Skeletal muscle satellite cell (primary cell): ENCODE data around the gene MTMR3.
A peak's percentile ranks its signal among the peaks of the same experiment; 100 is the strongest.

Source experiments
- H3K27me3 ChIP-seq: 2 replicates; pipeline ENCODE4 v1.7.0; 2013; ENCODE audit warnings: low read length; ENCODE audit not compliant: control insufficient read depth, insufficient read depth
- H3K36me3 ChIP-seq: 2 replicates; pipeline ENCODE4 v1.7.0; 2013; ENCODE audit warnings: mild to moderate bottlenecking, control low read depth, low read length; ENCODE audit not compliant: insufficient read depth
- H3K4me1 ChIP-seq: 2 replicates; pipeline ENCODE4 v1.7.0; 2013; ENCODE audit warnings: low read length; ENCODE audit not compliant: control insufficient read depth, insufficient read depth
- H3K4me2 ChIP-seq: 2 replicates; pipeline ENCODE4 v1.7.0; 2013; ENCODE audit warnings: mild to moderate bottlenecking, low read length
- H3K4me3 ChIP-seq: 2 replicates; pipeline ENCODE4 v1.7.0; 2013; ENCODE audit warnings: low read length
- H3K9ac ChIP-seq: 2 replicates; pipeline ENCODE4 v1.7.0; 2013; ENCODE audit warnings: mild to moderate bottlenecking, low read depth, low read length, moderate library complexity
- H3K9me3 ChIP-seq: replicated peaks from 2 replicates; pipeline ENCODE4 v1.7.0; 2013; ENCODE audit warnings: mild to moderate bottlenecking, control low read depth, low read length

MTMR3 gene

DNA sequence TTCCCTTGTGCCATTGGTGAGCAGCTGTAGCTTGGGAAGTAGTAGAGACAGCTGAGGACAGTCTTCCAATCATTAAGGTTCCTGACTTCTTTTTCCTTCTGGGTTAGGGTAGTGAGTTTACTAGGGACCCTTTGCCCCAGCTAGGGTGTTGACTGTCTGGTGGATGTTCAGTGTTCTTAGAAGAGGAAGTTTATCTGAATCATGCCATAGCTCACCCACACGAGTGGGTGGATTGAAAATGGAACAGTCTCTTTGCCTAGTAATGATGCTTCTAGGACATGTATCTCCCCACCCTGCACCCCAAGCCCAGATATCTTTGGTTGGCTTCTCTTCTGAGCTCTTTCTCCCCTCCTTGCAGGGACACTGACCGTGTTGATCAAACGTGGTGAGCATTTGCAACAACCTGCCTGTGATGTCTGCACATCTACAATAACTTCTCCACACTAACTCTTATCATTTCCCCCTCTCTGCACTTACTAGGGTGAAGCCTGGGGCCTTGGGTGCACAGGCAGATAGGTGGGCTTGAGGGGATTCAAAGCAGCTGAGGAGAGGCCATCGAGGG is 140.2 kb downstream of the MTMR3 start:
- Histone ChIP-seq H3K27me3 (no peaks in the 10 kb centered on the region), H3K9me3 (no peaks in the 10 kb centered on the region), H3K9ac (no peak overlapping the region), H3K4me2 (peak overlapping the region; percentile 14), H3K4me1 (peaks cover 12% of the 10 kb centered on the region), H3K4me3 (no peak overlapping the region), H3K36me3 (peaks cover 58% of the 10 kb centered on the region)

DNA sequence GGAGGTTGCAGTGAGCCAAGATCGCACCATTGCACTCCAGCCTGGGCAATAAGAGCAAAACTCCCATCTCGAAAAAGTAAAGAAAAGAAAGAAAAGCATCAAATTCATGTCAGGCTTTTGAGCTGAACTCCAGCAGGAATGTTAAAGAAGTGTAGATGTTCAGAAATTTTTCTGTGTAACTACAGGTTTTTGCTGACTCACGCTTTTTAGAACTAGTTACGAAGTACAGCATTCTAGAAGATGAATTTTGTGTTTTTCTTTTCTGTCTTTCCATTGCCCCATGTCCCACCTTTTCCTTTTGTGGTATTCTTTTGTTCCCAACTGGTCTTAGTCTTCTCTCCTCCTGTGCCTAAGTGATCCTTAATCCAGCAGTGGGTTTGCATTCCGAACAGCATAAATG is 141.3 kb downstream of the MTMR3 start:
- Histone ChIP-seq H3K4me3 (no peak overlapping the region), H3K9me3 (no peaks in the 10 kb centered on the region), H3K36me3 (peaks cover 62% of the 10 kb centered on the region), H3K4me1 (peaks cover 12% of the 10 kb centered on the region), H3K27me3 (no peaks in the 10 kb centered on the region), H3K9ac (no peak overlapping the region), H3K4me2 (no peak overlapping the region)

DNA sequence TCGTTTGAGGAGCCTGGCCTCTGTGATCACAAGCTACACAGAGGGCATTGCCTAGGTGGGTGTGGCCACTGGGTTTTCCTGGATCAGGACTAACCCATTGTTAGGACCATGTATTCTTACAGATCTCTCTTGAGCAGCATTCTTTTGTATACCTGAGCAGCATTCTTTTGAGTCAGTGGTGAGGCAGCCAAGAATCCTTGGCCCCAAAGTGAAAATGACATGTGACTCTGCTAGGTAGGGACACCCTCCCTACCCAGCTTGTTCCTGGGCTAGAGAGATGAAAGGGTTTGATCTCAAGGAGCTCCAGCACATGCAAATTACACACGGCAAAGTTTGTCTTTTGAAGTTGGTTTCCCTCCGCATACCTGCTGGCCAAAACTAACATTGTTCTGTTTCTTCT is 142.2 kb downstream of the MTMR3 start:
- Histone ChIP-seq H3K9ac (no peak overlapping the region), H3K9me3 (no peaks in the 10 kb centered on the region), H3K4me3 (no peak overlapping the region), H3K27me3 (no peaks in the 10 kb centered on the region), H3K4me2 (no peak overlapping the region), H3K36me3 (peaks cover 54% of the 10 kb centered on the region), H3K4me1 (peaks cover 12% of the 10 kb centered on the region)

DNA sequence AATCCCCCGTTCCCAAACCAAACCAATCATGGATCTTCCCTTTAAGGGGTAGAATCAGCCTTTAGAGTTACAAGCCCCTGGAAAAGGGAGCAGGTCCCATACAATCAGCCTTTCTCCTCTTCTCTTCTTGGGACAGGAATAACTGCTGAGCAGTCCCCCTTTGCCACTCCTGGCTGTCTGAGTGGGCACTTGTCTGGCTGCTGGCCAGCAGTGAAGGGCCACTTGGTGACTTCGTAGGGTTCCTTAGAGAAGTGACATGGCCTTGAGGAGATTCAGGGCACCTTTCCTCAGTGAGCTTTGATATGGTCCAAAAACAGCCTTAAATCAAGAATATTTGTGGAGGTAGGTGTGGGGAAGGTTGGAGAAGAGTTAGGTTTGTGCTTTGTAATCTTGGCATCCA is 143.8 kb downstream of the MTMR3 start:
- Histone ChIP-seq H3K9ac (no peak overlapping the region), H3K36me3 (peaks cover 42% of the 10 kb centered on the region), H3K9me3 (no peaks in the 10 kb centered on the region), H3K4me3 (no peak overlapping the region), H3K4me1 (peaks cover 16% of the 10 kb centered on the region), H3K4me2 (no peak overlapping the region), H3K27me3 (no peaks in the 10 kb centered on the region)

DNA sequence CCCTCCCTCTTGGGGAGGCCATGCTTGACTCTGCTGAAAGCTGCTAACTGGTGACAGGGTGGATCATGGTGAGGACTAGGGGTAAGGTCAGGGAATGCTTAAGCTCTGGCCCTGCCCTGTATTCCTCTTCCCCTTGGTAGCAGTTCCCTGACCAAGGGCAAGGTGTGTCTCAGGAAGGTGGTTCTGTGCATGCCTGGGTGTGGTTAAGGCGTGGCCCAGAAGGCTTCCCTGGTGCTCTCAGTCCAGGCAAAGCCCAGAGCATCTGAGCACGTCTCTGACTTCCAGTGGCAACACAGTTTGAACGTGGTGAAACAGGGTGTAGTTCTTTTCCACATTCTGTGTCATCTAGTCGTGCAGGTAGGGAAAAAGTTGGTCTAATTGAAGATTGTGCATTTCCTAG is 144.2 kb downstream of the MTMR3 start:
- no peaks in the 10 kb centered on the region for H3K27me3 ChIP-seq
- H3K4me1 ChIP-seq, result peaks cover 16% of the 10 kb centered on the region
- no peak overlapping the region for H3K4me3 ChIP-seq
- peaks cover 38% of the 10 kb centered on the region for H3K36me3 ChIP-seq
- no peak overlapping the region for H3K4me2 ChIP-seq
- no peaks in the 10 kb centered on the region for H3K9me3 ChIP-seq
- H3K9ac ChIP-seq, result no peak overlapping the region

DNA sequence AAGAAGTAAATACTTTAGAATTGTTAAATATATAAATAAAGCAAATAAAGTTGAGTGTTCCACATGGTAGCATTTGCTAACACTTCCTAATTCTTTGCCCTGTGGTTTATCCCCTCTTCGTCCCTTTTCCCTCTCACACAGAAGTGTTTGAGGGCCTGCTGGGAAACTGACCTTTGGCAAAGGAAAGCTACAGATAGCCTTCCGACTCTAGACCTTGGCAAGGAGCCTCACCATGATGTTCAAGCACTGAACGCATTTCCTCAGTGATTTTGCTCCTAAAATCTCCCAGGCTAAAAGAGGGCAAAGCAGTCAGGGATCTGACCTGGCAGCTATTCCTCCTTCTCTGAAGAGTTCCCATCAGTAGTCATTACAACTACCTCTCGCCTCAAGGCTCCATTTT is 144.8 kb downstream of the MTMR3 start:
- Histone ChIP-seq H3K27me3 (no peaks in the 10 kb centered on the region), H3K9me3 (no peaks in the 10 kb centered on the region), H3K9ac (no peak overlapping the region), H3K4me2 (no peak overlapping the region), H3K4me1 (peaks cover 13% of the 10 kb centered on the region), H3K4me3 (no peak overlapping the region), H3K36me3 (peaks cover 34% of the 10 kb centered on the region)

DNA sequence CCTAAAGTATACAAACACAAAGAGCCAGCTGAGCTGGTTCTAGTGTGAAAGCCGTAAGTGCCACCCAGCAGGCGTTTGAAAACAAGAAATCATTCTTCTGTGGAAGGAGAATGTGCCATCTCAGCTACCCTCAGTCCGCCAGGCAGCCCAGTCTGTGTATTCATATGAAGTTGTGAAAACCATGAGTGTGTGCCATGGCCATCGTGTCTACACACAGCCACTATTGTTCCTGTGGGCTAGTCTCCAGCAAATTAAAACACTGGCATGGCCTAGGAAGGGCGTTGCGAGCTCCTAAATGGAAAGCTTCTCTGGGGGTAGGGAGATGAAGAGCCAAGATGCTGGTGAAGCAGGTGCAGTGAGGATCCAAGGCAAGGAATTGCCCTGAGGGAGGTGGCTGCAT is 145.8 kb downstream of the MTMR3 start:
- no peaks in the 10 kb centered on the region for H3K9me3 ChIP-seq
- no peak overlapping the region for H3K9ac ChIP-seq
- peaks cover 4% of the 10 kb centered on the region for H3K4me1 ChIP-seq
- H3K36me3 ChIP-seq, result peaks cover 34% of the 10 kb centered on the region
- no peak overlapping the region for H3K4me3 ChIP-seq
- no peak overlapping the region for H3K4me2 ChIP-seq
- no peaks in the 10 kb centered on the region for H3K27me3 ChIP-seq

DNA sequence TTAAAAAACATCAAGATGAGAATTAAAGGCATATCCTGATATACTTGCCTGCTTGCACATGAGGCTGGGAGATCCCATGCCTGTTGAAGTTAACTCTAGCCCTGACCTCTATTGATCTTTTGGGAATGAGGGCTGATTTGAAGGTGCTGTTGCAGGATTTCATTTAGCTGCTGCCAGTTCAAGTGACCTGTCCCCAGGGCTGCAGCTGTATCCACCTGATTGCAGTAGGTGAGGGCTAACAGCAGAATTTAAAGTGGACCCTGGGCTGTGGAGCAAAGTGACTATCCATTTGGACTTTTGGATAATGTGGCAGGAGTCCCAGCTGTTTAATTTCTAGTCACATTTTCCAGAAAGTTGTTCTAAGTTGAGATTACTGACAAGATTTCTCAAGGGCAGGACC is 146.5 kb downstream of the MTMR3 start:
- Histone ChIP-seq H3K9ac (no peak overlapping the region), H3K4me2 (no peak overlapping the region), H3K36me3 (peaks cover 30% of the 10 kb centered on the region), H3K4me3 (no peak overlapping the region), H3K4me1 (peaks cover 4% of the 10 kb centered on the region), H3K27me3 (no peaks in the 10 kb centered on the region), H3K9me3 (no peaks in the 10 kb centered on the region)

DNA sequence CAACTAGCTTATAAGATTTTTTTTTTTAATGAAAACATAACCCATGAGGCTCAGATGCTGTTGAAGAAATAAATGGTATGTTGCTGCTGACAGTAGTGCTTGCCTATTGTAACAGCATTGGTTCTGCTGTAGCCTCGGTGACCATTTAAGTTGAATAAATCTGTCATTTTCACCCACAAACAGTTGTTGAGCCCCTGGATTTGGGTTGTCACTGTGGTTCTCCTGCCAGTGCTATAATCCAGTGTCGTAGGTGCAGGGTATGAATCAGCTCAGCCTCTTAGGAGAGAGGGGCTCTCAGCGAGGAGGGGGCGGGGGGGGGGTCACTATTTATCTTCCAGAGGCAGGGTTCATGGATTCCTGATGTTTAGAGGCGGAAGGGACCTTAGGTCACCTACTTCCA is 147.4 kb downstream of the MTMR3 start:
- Histone ChIP-seq H3K9ac (no peak overlapping the region), H3K9me3 (no peaks in the 10 kb centered on the region), H3K4me3 (no peak overlapping the region), H3K4me1 (peaks cover 4% of the 10 kb centered on the region), H3K36me3 (peaks cover 22% of the 10 kb centered on the region), H3K27me3 (no peaks in the 10 kb centered on the region), H3K4me2 (no peak overlapping the region)

DNA sequence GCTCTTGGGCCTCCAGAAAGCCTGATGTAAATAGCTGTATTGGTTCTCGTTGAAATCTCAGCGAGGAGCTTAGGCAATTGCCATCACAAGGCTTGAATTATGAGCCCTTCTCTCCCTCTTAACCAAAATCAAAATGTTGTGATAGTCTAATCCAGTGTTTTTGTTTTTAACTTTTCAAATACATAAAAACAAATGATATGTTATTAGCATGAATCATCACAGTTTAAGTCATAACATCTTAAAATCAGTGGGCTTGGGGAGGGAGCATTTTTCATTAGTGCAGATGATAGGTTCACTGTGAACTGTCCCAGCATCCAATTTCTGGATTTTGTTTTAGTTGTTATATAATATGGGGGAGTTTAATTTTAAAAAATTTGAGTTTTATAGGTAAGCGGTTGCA is 148.4 kb downstream of the MTMR3 start:
- Histone ChIP-seq H3K27me3 (no peaks in the 10 kb centered on the region), H3K36me3 (peaks cover 12% of the 10 kb centered on the region), H3K9me3 (no peaks in the 10 kb centered on the region), H3K9ac (no peak overlapping the region), H3K4me3 (no peak overlapping the region), H3K4me2 (no peak overlapping the region), H3K4me1 (peaks cover 5% of the 10 kb centered on the region)

DNA sequence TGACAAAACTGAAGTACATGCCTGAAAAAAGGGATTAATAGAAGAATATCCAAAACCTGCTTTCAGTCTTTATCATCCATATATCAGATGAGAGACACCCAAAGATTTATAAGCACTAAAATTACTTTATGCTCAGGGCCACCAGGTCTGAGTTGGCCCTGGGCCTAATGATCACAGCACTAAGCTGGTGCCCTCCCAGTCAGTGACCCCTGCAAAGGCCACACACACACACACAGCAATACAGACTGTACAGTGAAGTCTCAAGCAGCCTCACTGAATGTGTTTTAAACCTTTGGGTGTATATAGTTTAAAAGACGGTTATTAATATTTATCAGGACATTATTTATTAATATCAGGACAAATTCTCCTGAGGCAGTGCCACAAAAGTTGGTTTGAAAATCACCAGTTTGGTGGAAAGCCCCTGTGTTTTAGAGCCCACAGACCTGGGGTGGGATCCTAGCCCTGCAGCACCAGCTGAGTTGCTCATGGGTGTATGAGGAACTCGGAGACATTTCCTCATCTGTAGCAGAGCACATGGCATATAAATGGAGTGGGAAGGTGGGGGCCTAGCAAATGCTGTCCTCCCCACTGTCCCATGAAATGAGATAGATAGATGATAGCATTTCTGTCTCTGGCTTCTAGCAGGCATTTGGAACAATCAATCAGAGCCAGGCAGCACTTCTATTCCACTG is 148.9 kb downstream of the MTMR3 start:
- H3K27me3 ChIP-seq, result no peaks in the 10 kb centered on the region
- no peak overlapping the region for H3K4me3 ChIP-seq
- H3K4me1 ChIP-seq, result peaks cover 10% of the 10 kb centered on the region
- peaks cover 6% of the 10 kb centered on the region for H3K36me3 ChIP-seq
- no peak overlapping the region for H3K4me2 ChIP-seq
- H3K9ac ChIP-seq, result no peak overlapping the region
- no peaks in the 10 kb centered on the region for H3K9me3 ChIP-seq

DNA sequence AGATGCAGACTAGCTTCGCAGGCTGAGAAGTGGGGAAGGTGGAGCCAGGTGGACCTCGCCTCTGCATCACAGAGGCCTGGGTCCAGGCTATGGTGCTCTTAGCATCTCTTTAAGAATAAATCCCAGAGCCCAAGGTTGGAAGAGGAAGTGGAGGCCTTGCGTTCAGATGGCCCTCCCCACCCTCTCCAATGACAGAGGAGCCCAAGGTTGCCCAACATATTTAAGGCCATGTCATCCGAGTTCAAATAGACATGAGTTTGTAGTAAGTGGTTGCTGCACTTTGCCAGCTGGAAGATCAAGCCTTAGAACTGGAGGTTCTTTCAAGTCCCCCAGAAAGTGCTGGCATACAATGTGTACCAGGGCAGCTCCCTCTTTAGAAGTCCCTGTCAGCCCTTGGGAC is 150.2 kb downstream of the MTMR3 start:
- Histone ChIP-seq H3K9ac (no peak overlapping the region), H3K4me1 (peaks cover 15% of the 10 kb centered on the region), H3K36me3 (peaks cover 6% of the 10 kb centered on the region), H3K4me2 (no peak overlapping the region), H3K27me3 (no peaks in the 10 kb centered on the region), H3K9me3 (no peaks in the 10 kb centered on the region), H3K4me3 (no peak overlapping the region)
